HG02642 (cell line): ENCODE results near the gene DST.
"Not testable (repeated sequence)": the region's sequence is repeated elsewhere in the genome, so short reads cannot be mapped to it uniquely, and the experiment has no call there.

Experiments
- ATAC-seq: cut with Tn5 transposase; IDR thresholded peaks from one replicate; pipeline ENCODE4 v1.9.1; 2021; ENCODE audit warnings: mild to moderate bottlenecking; ENCODE audit not compliant: unreplicated experiment, poor library complexity

DST gene

DNA sequence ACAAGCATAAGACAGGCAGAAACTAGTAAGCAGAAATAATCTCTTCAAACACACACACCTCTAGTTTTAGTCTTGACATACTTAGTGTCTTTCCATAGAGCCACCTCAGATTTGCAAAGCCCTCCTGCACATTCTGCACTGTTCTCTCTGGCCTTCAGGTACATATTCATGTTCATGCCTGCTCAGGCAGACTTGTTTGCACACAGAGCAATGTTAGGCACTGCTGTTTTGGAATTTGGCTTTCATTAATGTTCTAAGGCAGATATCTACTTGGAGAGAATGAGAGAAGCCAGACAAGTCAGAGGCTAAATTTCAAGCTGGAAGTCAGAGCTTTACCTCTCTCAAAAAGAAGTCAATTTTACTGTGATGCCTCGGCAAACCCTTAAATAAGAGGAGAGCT is 21.3 kb upstream of the DST start:
- ATAC-seq: no peak

DNA sequence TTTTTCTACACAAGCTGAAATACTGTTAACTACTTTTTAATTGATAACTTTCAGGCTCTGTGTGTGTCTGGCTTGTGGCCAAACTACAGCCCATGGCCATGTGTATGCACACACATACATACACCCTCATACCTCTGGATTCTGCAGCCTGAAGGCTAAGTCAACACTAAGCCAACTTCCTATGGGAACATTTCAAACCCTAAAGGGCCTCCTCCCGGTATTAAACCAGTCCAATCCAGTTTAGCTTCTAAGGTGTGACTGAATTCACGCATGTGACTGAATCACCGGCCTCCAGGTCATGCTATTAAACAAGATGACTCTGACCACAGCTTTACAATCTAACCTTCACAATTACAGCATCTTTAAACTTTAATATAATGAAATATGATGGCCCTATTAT is 20.7 kb upstream of the DST start:
- no peak for ATAC-seq

DNA sequence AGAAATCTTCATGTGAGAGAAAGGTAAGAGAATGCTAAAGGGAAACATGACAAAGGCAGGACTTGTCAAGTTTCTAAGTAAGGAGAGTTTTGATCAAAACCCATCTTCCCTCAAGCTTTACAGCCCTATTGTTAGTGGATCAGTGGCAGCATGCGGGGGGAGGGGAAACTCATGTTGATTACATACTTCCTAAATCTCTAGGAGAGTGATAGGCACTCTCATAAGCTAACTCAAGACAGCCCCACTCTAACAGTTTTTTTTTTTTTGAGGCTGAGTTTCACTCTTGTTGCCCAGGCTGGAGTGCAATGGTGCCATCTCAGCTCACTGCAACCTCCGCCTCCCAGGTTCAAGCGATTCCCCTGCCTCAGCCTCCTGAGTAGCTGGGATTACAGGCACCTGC is 18.6 kb upstream of the DST start:
- ATAC-seq: not testable (repeated sequence)

DNA sequence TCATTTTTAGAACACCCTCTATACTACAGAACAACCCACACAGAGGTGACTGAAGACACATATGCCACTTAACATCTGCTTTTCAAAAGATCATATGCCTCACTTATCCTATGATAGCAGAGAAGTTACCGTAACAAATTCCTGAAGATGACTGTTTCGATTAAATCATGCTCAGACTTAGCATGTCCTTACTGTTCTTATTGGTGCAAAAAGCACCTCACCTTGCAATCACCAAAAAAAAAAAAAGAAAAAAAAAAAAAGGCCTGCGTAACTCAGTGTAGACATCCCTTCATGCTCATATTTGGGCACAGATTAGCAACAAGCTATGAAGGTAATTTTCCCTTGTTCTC is 17.7 kb upstream of the DST start:
- peak; percentile 29 for ATAC-seq

DNA sequence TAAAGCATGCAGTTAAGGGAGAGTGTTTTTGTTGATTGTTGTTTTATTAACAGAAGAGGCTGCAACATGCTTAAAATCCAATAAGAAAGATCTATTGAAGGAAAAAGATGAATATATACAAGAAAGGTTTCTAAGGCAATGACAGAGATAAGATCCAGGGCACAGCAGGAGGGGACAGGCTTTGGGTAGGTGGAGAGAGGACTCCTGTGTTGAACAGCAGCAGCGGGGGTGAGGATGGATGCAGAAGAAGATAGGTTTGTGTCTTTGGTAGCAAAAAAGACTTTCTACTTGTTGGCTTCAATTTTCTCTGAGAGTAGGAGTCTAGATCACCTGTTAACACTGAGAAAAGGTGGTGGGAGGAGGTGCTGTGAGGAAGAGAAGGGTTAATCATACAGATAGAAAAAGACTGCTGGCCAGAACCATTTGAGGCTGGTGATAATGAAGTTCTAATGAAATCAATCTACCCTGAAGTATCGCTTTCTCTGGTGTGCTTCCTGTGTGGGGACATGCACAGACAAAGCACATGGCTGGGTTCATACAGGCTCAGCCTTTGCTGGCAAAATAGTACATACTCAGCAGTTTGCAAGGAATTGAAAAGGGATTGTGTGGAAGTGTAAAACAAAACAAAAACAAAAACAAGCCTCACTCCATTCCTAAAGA is 17.2 kb upstream of the DST start:
- ATAC-seq: peak; percentile 87

DNA sequence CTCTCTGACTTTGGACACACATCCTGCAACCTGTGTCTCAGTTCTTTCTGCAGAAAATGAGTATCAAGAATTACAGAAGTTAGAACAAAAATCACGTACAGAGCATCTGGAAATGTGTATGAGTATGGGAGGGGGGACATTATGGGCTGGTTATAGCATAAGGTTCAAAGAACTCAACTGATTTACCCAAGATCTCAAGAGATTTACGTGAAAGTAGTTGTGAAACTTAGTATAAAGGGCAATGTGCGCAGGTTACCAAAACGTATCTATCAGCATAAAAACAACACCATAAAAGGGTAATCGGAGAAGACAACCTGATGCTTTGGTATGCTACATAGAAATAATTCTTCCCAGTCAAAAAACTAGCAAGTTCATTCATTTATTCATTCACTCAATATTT is 15.6 kb upstream of the DST start:
- no peak for ATAC-seq

DNA sequence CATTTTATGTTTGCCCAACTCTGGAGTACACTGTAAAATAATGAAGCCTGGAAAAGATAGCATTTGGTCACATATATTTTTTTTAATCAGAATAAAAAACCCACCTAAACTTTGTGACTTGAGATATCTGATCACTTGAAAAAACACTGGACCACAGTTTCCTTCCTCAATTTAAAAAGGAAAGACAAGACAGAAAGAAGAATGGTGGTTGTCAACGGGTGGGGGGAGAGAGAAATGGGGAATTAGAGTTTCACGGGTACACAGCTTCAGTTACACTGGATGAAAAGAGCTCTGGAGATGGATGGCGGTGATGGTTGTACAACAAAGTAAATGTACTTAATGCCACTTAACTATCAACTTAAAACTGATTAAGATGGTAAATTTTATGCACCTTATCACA is 14.7 kb upstream of the DST start:
- no peak for ATAC-seq

DNA sequence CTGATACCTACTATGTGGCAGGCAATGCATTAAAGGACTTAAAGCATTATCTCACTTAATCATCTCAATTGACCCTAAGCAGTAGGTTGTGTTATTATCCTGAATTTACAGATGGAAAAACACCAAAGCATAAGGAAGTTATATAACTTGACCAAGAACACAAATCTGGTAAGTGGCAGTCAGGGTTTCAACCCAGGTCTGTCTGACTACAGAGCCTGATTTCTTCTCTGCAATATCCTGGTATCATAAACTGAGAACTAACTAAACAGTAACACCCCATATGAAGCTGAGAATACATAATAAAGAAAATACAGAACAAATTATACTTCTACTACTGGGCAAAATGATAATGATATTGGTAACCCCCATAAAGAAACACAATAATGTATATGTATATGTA is 13.8 kb upstream of the DST start:
- ATAC-seq: no peak

DNA sequence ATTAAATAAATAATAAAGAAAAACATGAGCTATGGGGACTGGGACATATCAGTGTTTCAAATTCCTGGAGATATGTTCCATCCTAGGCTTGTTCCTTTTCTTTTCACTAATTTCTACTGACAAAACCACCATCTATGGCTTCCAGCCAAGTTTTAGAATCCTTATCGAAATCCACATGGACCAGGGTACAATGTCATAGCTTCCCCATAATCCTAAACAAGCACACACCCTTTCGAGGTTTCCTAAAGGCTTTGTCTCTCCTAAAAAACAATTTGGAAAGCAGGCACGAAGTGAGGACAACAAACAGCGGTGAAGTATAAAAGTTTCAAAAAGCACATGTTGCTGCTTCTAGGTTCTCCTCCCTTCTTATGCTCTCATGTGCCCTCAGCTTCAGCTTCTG is 13.3 kb upstream of the DST start:
- no peak for ATAC-seq

DNA sequence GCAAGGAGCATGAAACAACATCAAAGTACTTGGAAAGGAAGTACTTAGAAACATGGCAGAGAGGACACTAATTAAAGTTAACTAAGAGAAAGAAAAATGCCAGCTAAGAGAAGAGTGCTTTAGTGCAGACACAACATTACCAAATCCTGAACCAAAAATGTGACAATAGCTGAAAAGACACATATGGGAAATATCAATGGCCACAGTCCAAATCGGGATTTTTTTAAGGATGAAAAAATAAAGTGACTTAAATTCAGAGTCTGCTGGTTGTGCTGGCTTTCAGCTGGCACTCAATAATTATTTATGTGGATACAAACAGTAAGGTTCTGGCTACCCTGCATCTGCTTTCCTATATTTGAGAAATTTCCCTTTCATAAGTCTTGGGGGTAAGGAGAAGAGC is 12.6 kb upstream of the DST start:
- ATAC-seq: no peak

DNA sequence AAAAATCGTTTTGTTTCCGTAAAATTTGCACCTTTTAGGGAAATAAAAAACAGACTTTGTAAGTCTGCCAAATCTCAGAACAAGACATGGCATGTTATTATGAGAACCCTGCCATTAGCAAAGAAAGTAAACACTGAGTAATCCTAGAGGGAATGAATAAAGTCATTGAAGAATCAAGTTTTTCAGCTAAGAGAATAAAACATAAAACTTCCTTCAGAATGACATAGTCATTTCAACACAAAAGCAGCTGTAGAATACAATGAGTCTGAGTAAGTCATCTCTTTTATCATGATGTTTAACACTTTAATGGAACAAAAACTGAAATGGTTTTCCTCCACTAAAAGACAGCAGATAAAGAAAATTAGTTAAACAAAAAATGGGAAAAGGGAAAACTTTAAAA is 10.3 kb upstream of the DST start:
- ATAC-seq: no peak

DNA sequence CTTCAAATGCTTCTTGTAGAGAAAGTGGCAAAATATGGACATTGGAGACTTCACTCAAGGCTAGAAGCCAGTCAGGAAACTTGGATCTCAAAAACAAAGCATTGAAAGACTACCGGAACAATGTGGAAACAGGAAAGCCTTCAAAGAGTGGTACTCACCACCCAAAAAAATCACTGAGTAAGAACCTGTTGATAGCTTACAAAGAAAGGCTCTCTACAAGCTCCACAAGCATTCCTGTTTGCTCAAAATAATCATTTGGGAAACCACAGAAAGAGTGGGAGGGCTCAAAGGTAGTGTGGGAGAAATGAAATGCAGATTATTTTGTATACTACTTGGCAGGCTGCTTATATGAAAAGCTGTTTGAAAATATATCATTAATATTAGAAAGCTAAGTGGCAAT is 9.5 kb upstream of the DST start:
- ATAC-seq: no peak

DNA sequence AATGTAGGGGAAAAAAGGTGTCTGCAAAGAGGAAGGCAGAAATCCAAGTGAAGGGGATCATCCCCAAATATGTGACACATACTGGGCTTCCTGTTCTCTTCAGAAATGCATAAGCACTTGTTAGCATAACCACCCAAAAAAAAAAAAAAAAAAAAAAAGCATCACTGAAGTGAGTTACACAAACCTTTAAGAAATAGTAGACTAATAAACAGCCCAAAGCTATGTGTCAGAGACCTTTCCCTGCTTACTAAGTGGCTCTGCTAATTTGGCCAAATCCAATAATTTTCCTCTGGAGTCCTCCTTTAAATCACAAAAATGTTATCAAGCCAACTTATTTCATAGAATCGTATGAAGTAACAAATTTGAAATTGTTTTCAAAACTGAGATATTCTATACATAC is 7.5 kb upstream of the DST start:
- no peak for ATAC-seq

DNA sequence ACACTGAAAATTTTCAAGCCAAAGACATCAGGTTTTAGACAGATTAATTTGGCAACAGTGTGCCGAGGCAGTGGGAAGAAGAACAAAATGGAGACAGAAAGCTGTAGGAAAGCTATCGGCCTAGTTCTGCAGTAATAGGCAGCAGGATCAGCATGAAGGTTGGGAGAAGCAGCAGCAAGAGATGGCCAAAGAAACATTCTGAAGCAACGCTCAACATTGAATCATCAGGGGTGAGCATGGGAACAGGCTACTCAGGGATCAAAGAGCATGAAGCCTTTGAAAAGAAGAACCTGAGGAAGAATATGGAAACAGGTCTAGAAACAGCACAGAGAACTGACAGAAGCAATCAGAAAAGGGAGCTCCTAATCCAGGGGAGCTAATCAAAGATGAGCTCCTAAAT is 7.1 kb upstream of the DST start:
- no peak for ATAC-seq

DNA sequence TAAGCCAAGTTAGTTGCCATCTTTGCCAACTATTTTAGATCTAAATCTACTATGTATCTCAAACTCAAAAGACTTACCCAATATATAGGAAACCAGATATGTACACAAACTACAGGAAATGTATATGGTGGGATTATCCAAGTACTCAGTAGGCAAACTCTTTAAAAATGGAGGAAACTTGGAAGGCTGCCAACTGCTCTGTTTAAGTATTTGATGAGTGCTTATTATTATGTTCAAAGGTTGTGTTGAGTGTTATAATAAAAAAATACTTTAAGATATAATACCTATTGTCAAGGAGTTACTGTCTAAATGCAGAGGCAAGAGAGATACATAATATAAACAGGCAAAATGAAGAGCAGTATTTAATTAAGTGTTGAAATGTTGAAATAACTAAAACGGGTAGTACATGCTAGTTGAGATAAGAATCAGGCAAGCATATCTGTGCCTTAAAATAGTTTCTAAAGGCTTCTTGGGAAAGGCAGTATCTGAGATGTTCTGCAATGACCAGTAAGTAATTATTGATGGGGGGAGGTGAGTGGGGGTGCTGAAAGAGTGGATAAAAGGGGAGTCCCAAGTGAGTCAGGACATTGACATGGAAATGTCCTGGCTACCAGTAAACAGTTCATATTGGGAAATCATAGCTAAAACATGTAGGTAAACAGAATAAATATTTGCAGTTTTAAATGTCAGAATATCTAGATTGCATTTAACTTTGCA is 6.5 kb upstream of the DST start:
- no peak for ATAC-seq

DNA sequence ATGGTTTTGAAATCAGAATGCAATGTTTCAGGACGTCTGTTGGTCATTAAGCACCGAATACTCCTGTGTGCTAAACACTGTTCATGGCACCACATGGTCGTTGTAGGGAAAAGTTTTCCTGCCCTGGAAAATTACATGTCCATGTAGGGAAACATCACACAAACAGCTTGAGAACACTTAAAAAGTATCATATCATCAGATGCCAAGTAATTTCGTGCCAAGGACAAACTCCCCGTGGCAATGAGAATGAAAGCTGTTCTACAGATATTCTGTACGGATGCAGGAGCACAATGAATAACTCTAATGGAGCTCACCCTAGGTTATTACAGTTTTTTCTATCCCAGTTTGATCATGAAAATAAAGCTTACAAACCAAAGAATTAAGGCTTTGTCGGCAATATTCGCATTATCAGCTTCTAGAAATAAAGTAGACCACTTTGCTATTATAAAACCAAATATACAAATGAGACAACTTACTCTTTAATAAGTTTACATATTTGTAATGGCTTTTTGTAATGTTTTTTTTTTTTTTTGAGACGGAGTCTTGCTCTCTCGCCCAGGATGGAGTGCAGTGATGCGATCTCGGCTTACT is 4.6 kb upstream of the DST start:
- ATAC-seq: no peak

DNA sequence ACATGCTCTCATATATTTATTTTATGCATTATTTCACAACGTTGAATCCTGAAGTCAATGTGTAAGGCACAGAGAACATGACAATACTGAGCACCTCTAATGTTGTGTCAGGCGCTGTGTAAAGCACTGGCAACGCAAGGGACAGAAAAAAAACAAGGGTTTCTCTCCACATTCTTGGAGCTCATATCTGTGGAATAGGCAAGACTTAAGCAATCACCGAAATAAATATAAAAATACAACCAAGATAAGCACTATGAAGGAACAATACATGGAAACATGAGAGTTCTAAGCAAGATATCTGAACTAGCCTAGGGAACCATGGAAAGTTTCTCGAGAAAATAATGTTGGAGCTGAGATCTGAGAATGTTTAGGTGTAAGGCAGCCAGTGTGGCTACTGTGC is 1.7 kb upstream of the DST start:
- ATAC-seq: no peak

DNA sequence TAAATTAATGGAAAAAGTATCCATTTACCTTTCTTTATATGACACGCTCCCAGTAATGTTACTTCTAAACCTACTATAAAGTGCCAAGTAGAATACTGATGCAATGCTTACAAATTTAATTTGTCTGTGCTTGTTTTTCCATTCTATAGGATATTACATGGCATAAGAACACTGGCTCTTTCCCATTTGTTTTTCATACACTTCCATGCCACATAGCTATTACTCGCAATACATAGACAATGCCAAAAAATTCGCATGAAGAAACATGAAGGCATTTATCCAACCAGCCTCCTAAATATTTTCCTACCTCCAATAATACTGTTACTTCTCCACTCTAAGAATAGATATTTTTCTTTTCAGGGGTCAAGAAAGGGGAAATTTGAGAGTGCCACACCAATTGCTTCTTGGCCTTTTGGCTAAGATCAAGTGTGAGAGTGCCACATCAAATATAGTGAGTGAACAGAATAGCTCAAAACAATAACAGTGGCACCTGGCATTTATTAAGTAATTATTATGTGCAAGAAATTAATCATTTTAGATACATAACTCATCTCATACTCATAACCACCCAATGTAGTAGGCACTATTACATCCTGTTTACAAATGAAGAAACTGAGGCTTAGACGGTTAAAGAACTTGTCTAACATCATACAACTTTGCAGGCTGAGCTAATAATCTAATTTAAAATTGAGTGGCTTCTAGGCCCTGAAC is 845 bp upstream of the DST start:
- no peak for ATAC-seq

DNA sequence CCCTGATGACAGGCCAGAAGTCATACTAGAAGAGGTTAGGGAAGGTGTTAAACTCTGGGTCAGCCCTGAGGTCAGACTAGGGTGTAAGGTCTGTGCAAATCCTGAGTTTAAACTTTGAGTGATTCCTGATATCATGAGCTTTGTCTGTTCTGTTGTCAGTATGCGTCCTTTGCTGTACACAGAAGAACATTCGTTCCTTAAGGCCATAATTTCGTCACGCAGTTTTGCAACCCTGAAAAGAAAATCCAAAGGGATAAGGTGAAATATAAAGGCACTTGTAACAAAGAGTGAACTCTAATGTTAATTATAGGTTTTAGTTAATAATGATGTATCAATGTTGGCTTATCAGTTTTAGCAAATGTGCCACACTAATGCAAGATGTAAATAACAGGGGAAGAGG is 2.3 kb downstream of the DST start:
- ATAC-seq: no peak

DNA sequence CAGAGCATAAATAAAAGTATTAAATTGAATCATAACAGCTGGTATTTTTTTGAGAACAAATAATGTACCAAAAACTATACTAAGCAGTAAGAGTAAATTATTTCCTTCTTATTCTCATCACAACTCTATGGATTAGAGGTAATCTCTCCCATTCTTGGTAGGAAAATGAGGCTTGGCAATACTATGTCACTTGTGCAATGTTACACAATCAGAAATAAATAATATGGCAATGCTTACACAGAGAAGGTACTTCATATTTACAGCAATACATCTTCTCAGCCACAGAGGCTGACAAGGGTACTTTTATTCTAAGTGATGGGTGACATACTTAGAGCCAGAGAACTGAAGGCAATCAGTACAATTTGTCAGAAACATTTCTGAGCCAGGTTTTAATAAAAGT is 3.9 kb downstream of the DST start:
- no peak for ATAC-seq

DNA sequence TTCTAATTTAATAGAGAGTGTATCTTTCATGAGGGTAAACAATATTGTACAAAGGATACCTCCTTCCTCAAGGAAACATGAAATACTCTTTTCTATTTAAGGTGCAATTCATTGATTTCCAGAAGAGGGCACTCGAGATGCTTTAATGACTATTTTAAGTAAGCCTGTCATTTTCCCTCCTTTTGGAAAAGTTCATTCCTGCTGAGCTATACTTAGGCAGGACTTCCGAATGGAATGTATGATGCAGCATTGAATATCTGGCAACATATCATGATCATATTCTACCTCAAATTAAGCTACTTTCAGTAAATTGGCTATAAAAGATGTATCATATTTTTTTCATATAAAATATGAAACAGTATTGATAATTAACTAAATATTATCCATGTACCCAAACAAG is 5.0 kb downstream of the DST start:
- ATAC-seq: no peak

DNA sequence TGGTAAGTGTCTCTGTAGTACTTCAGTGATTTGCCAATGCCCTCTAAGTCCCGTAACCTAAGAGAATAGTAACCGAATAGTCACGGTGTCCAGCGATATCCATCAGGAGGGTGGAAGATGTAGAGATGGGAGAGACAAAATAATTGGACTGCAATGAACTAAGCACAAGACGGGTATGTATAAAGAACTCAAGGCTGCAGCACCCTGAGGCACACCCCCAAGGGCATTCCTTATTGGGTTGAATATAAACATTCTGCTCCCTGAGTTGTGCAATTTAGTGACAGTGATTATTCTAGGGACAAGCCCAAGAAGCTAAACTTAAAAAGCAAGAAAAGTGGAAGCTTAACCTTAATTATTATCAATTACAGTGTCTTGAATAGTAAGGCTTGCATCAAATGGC is 14.6 kb downstream of the DST start:
- no peak for ATAC-seq
